ENCODE results near the gene ETV4.

ETV4 gene

GRCh38 chr17:43591001-43591400 is 44.9 kb upstream of the ETV4 start:
- H3K4me3 ChIP-seq (ENCODE audit: low read length, poor library complexity, severe bottlenecking) = no peak overlapping the region
- H3K27me3 ChIP-seq (ENCODE audit: insufficient read depth, low read length, poor library complexity, severe bottlenecking) = no peaks in the 10 kb centered on the region
- no peak overlapping the region for H2AFZ ChIP-seq (ENCODE audit: low read length)
- H3K36me3 ChIP-seq (ENCODE audit: insufficient read depth, low read length) = no peaks in the 10 kb centered on the region
- no peaks in the 10 kb centered on the region for H3K9me2 ChIP-seq (replicated peaks; ENCODE audit: low read depth, low read length)
- no peaks in the 10 kb centered on the region for H4K20me1 ChIP-seq (ENCODE audit: insufficient read depth, low read length, poor library complexity, severe bottlenecking)
- no peak overlapping the region for H3K4me2 ChIP-seq (ENCODE audit: low read depth, low read length, poor library complexity, severe bottlenecking)
- no peaks in the 10 kb centered on the region for H3K4me1 ChIP-seq (ENCODE audit: insufficient read depth, low read length, poor library complexity, severe bottlenecking)
- no peak overlapping the region for H3K9ac ChIP-seq (ENCODE audit: low read depth, low read length, poor library complexity, severe bottlenecking)
- no peaks in the 10 kb centered on the region for H3K9me3 ChIP-seq (ENCODE audit: insufficient read depth, low read depth, low read length)
- H3K79me2 ChIP-seq (ENCODE audit: insufficient read depth, low read length) = no peaks in the 10 kb centered on the region
- no peaks in the 10 kb centered on the region for H3F3A ChIP-seq (ENCODE audit: low read depth)
- TF ChIP-seq EZH2phosphoT487 (IDR thresholded peaks at IDR 0.05; ENCODE audit: borderline replicate concordance) = no peak
- TF ChIP-seq CTCF (conservative IDR thresholded peaks at IDR 0.05; ENCODE audit: low read length) = no peak

DNA sequence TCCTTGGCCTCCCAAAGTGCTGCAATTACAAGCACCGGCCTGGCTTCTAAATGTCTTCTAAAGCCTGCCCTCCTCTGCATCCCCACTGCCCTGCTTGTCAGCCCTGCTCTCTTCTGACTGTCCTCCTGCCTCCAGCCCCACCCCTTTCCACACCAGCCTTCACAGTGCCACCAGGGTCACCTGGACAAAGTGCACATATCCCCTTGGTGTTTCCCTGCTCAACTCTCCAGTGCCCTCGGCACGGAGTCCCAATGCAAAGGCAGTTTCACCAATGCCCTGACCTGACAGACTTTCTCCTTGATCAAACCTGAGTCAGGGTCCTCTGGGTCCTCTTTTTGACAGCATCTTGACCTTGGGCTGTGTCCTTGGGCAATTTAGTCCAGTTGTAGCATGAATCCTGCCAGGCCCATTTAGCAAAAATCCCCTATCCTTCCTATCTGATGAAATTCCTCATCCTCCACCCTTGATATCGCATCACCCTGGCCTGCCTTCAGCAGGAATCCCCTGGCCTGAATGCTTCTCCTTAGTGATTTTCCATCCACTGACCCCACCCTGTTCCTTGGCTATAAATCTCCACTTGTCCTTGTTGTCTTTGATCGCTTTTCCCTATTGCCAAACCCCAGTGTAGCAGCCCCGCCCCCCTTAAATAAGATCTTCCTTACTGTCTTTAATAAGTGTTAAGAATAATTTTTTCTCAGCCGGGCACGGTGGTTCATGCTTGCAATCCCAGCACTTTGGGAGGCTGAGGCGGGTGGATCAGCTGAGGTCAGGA is 42.7 kb upstream of the ETV4 start:
- H2AFZ ChIP-seq (ENCODE audit: low read length) = no peak overlapping the region
- no peaks in the 10 kb centered on the region for H4K20me1 ChIP-seq (ENCODE audit: insufficient read depth, low read length, poor library complexity, severe bottlenecking)
- TF ChIP-seq CTCF (conservative IDR thresholded peaks at IDR 0.05; ENCODE audit: low read length) = no peak
- no peaks in the 10 kb centered on the region for H3K4me1 ChIP-seq (ENCODE audit: insufficient read depth, low read length, poor library complexity, severe bottlenecking)
- no peaks in the 10 kb centered on the region for H3K36me3 ChIP-seq (ENCODE audit: insufficient read depth, low read length)
- H3K4me2 ChIP-seq (ENCODE audit: low read depth, low read length, poor library complexity, severe bottlenecking) = no peak overlapping the region
- H3K9me2 ChIP-seq (replicated peaks; ENCODE audit: low read depth, low read length) = no peaks in the 10 kb centered on the region
- no peaks in the 10 kb centered on the region for H3F3A ChIP-seq (ENCODE audit: low read depth)
- no peak overlapping the region for H3K4me3 ChIP-seq (ENCODE audit: low read length, poor library complexity, severe bottlenecking)
- no peaks in the 10 kb centered on the region for H3K27me3 ChIP-seq (ENCODE audit: insufficient read depth, low read length, poor library complexity, severe bottlenecking)
- no peaks in the 10 kb centered on the region for H3K79me2 ChIP-seq (ENCODE audit: insufficient read depth, low read length)
- no peak overlapping the region for H3K9ac ChIP-seq (ENCODE audit: low read depth, low read length, poor library complexity, severe bottlenecking)
- no peaks in the 10 kb centered on the region for H3K9me3 ChIP-seq (ENCODE audit: insufficient read depth, low read depth, low read length)

DNA sequence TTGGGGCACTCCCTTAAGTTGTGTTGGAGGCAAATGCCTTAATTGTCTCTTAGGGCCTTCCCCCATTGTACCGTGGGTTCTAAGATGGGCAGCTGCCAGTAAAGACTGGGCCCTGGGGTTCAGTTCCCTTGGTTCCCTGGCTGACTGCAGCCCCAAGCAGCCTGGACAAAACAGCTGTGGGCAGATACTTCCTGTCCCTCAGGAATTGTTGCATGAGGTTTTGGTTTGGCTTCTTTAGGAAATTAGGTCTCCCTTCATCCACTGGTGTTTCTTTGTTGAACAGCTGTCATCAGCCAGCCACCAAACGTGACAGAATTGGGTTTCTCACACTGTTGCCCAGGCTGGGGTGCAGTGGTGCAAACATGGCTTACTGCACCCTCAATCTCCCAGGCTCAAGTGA is 42.0 kb upstream of the ETV4 start:
- no peak for TF ChIP-seq EZH2phosphoT487 (IDR thresholded peaks at IDR 0.05; ENCODE audit: borderline replicate concordance)
- no peak for TF ChIP-seq CTCF (conservative IDR thresholded peaks at IDR 0.05; ENCODE audit: low read length)
- no peaks in the 10 kb centered on the region for H3K9me3 ChIP-seq (ENCODE audit: insufficient read depth, low read depth, low read length)
- H2AFZ ChIP-seq (ENCODE audit: low read length) = no peak overlapping the region
- no peaks in the 10 kb centered on the region for H3K36me3 ChIP-seq (ENCODE audit: insufficient read depth, low read length)
- no peaks in the 10 kb centered on the region for H3K27me3 ChIP-seq (ENCODE audit: insufficient read depth, low read length, poor library complexity, severe bottlenecking)
- H4K20me1 ChIP-seq (ENCODE audit: insufficient read depth, low read length, poor library complexity, severe bottlenecking) = no peaks in the 10 kb centered on the region
- H3K4me2 ChIP-seq (ENCODE audit: low read depth, low read length, poor library complexity, severe bottlenecking) = no peak overlapping the region
- H3K79me2 ChIP-seq (ENCODE audit: insufficient read depth, low read length) = no peaks in the 10 kb centered on the region
- no peak overlapping the region for H3K9ac ChIP-seq (ENCODE audit: low read depth, low read length, poor library complexity, severe bottlenecking)
- H3K4me1 ChIP-seq (ENCODE audit: insufficient read depth, low read length, poor library complexity, severe bottlenecking) = no peaks in the 10 kb centered on the region
- H3K4me3 ChIP-seq (ENCODE audit: low read length, poor library complexity, severe bottlenecking) = no peak overlapping the region
- no peaks in the 10 kb centered on the region for H3F3A ChIP-seq (ENCODE audit: low read depth)
- no peaks in the 10 kb centered on the region for H3K9me2 ChIP-seq (replicated peaks; ENCODE audit: low read depth, low read length)
